ENCODE results near the gene GULP1. TPM values are rescaled to one million over a fixed set of nuclear protein-coding genes. Genes with fewer than 3 reads are reported as not detected.

The GULP1 gene
- total RNA-seq, 1 experiment from 2014 or later: 75.1 TPM

DNA sequence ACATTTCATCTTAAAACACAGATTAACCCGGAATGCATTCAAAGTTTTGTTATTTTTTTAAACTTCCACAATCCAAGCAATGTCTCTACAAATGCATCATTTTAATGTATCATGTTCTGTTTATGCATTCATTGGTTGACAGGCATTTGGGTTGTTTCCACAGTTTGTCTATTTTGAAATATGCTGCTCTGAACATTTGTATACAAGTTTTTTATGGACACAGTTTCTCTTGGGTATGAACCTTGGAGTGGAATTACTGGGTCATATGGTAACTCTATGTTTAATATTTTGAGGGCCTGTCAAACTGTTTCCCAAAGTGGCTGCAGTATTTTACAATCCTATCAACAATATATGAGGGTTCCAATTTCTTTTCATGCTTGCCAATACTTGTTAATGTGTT, 57.3 kb downstream of the GULP1 start (continued):
- TF ChIP-seq, protein P1, sequence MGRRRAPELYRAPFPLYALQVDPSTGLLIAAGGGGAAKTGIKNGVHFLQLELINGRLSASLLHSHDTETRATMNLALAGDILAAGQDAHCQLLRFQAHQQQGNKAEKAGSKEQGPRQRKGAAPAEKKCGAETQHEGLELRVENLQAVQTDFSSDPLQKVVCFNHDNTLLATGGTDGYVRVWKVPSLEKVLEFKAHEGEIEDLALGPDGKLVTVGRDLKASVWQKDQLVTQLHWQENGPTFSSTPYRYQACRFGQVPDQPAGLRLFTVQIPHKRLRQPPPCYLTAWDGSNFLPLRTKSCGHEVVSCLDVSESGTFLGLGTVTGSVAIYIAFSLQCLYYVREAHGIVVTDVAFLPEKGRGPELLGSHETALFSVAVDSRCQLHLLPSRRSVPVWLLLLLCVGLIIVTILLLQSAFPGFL (CRISPR knock-in tag; IDR thresholded peaks at IDR 0.05; ENCODE audit: borderline replicate concordance): no peak
- TF ChIP-seq, protein P2, sequence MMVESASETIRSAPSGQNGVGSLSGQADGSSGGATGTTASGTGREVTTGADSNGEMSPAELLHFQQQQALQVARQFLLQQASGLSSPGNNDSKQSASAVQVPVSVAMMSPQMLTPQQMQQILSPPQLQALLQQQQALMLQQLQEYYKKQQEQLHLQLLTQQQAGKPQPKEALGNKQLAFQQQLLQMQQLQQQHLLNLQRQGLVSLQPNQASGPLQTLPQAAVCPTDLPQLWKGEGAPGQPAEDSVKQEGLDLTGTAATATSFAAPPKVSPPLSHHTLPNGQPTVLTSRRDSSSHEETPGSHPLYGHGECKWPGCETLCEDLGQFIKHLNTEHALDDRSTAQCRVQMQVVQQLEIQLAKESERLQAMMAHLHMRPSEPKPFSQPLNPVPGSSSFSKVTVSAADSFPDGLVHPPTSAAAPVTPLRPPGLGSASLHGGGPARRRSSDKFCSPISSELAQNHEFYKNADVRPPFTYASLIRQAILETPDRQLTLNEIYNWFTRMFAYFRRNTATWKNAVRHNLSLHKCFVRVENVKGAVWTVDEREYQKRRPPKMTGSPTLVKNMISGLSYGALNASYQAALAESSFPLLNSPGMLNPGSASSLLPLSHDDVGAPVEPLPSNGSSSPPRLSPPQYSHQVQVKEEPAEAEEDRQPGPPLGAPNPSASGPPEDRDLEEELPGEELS (CRISPR knock-in tag; IDR thresholded peaks at IDR 0.05): no peak
- TF ChIP-seq JUN (CRISPR knock-in tag; IDR thresholded peaks at IDR 0.05): no peak
- TF ChIP-seq ZBTB21 (CRISPR knock-in tag; IDR thresholded peaks at IDR 0.05; ENCODE audit: borderline replicate concordance): no peak
- TF ChIP-seq, protein P3, sequence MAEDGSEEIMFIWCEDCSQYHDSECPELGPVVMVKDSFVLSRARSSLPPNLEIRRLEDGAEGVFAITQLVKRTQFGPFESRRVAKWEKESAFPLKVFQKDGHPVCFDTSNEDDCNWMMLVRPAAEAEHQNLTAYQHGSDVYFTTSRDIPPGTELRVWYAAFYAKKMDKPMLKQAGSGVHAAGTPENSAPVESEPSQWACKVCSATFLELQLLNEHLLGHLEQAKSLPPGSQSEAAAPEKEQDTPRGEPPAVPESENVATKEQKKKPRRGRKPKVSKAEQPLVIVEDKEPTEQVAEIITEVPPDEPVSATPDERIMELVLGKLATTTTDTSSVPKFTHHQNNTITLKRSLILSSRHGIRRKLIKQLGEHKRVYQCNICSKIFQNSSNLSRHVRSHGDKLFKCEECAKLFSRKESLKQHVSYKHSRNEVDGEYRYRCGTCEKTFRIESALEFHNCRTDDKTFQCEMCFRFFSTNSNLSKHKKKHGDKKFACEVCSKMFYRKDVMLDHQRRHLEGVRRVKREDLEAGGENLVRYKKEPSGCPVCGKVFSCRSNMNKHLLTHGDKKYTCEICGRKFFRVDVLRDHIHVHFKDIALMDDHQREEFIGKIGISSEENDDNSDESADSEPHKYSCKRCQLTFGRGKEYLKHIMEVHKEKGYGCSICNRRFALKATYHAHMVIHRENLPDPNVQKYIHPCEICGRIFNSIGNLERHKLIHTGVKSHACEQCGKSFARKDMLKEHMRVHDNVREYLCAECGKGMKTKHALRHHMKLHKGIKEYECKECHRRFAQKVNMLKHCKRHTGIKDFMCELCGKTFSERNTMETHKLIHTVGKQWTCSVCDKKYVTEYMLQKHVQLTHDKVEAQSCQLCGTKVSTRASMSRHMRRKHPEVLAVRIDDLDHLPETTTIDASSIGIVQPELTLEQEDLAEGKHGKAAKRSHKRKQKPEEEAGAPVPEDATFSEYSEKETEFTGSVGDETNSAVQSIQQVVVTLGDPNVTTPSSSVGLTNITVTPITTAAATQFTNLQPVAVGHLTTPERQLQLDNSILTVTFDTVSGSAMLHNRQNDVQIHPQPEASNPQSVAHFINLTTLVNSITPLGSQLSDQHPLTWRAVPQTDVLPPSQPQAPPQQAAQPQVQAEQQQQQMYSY (CRISPR knock-in tag; IDR thresholded peaks at IDR 0.05): no peak
- no peak for TF ChIP-seq IRF2 (CRISPR knock-in tag; IDR thresholded peaks at IDR 0.05; ENCODE audit: borderline replicate concordance, low read depth)
- TF ChIP-seq, protein P4, sequence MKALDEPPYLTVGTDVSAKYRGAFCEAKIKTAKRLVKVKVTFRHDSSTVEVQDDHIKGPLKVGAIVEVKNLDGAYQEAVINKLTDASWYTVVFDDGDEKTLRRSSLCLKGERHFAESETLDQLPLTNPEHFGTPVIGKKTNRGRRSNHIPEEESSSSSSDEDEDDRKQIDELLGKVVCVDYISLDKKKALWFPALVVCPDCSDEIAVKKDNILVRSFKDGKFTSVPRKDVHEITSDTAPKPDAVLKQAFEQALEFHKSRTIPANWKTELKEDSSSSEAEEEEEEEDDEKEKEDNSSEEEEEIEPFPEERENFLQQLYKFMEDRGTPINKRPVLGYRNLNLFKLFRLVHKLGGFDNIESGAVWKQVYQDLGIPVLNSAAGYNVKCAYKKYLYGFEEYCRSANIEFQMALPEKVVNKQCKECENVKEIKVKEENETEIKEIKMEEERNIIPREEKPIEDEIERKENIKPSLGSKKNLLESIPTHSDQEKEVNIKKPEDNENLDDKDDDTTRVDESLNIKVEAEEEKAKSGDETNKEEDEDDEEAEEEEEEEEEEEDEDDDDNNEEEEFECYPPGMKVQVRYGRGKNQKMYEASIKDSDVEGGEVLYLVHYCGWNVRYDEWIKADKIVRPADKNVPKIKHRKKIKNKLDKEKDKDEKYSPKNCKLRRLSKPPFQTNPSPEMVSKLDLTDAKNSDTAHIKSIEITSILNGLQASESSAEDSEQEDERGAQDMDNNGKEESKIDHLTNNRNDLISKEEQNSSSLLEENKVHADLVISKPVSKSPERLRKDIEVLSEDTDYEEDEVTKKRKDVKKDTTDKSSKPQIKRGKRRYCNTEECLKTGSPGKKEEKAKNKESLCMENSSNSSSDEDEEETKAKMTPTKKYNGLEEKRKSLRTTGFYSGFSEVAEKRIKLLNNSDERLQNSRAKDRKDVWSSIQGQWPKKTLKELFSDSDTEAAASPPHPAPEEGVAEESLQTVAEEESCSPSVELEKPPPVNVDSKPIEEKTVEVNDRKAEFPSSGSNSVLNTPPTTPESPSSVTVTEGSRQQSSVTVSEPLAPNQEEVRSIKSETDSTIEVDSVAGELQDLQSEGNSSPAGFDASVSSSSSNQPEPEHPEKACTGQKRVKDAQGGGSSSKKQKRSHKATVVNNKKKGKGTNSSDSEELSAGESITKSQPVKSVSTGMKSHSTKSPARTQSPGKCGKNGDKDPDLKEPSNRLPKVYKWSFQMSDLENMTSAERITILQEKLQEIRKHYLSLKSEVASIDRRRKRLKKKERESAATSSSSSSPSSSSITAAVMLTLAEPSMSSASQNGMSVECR (CRISPR knock-in tag; IDR thresholded peaks at IDR 0.05; ENCODE audit: borderline replicate concordance): no peak

DNA sequence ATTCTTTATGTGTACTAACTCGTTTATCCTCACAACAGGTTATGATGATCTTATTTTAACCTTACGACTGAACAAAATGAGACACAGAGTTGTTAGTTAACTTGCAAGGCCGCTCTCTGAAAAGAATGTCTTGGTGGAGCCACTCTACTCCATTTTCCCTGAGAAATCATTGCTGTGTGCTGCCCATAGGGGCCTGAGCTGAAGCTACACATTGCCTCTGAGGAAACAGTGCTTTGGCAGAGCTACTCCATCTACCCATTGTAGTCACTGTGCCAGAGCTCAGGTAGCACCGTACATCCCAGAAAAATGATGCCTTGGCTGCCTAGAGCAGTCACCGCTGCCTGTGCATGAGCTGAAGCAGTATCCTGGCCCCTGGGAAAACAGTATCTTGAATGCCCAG, 61.6 kb downstream of the GULP1 start:
- POLR2A ChIA-PET: interaction anchor here (1.4 kb wide), 1 partner anchor 31 kb away, joined by 3 read pairs; no protein-coding TSS in a partner anchor
- H3K36me3 Mint-ChIP-seq: peaks cover 6% of the 10 kb centered on the region
- peak; percentile 57 for ATAC-seq
- H3K27ac Mint-ChIP-seq: no peak overlapping the region; the same call in 1 of the 2 replicates
- H3K4me1 Mint-ChIP-seq: peaks cover 20% of the 10 kb centered on the region
- DNase-seq (ENCODE audit: low spot score): no peak
- H3K9me3 Mint-ChIP-seq: peaks cover 12% of the 10 kb centered on the region; the same call in 1 of the 2 replicates
- CTCF ChIA-PET: interaction anchor here (1.5 to 1.7 kb wide), 2 partner anchors 16 to 61 kb away, joined by 3 to 7 read pairs; no protein-coding TSS in a partner anchor
- H3K27me3 Mint-ChIP-seq (ENCODE audit: low read depth): no peaks in the 10 kb centered on the region
- H3K4me3 Mint-ChIP-seq: no peak overlapping the region
- TF ChIP-seq, protein P5, sequence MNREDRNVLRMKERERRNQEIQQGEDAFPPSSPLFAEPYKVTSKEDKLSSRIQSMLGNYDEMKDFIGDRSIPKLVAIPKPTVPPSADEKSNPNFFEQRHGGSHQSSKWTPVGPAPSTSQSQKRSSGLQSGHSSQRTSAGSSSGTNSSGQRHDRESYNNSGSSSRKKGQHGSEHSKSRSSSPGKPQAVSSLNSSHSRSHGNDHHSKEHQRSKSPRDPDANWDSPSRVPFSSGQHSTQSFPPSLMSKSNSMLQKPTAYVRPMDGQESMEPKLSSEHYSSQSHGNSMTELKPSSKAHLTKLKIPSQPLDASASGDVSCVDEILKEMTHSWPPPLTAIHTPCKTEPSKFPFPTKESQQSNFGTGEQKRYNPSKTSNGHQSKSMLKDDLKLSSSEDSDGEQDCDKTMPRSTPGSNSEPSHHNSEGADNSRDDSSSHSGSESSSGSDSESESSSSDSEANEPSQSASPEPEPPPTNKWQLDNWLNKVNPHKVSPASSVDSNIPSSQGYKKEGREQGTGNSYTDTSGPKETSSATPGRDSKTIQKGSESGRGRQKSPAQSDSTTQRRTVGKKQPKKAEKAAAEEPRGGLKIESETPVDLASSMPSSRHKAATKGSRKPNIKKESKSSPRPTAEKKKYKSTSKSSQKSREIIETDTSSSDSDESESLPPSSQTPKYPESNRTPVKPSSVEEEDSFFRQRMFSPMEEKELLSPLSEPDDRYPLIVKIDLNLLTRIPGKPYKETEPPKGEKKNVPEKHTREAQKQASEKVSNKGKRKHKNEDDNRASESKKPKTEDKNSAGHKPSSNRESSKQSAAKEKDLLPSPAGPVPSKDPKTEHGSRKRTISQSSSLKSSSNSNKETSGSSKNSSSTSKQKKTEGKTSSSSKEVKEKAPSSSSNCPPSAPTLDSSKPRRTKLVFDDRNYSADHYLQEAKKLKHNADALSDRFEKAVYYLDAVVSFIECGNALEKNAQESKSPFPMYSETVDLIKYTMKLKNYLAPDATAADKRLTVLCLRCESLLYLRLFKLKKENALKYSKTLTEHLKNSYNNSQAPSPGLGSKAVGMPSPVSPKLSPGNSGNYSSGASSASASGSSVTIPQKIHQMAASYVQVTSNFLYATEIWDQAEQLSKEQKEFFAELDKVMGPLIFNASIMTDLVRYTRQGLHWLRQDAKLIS (CRISPR knock-in tag; IDR thresholded peaks at IDR 0.05; ENCODE audit: borderline replicate concordance): no peak
- TF ChIP-seq, protein P4 (CRISPR knock-in tag; IDR thresholded peaks at IDR 0.05; ENCODE audit: borderline replicate concordance): no peak
- TF ChIP-seq, protein P6, sequence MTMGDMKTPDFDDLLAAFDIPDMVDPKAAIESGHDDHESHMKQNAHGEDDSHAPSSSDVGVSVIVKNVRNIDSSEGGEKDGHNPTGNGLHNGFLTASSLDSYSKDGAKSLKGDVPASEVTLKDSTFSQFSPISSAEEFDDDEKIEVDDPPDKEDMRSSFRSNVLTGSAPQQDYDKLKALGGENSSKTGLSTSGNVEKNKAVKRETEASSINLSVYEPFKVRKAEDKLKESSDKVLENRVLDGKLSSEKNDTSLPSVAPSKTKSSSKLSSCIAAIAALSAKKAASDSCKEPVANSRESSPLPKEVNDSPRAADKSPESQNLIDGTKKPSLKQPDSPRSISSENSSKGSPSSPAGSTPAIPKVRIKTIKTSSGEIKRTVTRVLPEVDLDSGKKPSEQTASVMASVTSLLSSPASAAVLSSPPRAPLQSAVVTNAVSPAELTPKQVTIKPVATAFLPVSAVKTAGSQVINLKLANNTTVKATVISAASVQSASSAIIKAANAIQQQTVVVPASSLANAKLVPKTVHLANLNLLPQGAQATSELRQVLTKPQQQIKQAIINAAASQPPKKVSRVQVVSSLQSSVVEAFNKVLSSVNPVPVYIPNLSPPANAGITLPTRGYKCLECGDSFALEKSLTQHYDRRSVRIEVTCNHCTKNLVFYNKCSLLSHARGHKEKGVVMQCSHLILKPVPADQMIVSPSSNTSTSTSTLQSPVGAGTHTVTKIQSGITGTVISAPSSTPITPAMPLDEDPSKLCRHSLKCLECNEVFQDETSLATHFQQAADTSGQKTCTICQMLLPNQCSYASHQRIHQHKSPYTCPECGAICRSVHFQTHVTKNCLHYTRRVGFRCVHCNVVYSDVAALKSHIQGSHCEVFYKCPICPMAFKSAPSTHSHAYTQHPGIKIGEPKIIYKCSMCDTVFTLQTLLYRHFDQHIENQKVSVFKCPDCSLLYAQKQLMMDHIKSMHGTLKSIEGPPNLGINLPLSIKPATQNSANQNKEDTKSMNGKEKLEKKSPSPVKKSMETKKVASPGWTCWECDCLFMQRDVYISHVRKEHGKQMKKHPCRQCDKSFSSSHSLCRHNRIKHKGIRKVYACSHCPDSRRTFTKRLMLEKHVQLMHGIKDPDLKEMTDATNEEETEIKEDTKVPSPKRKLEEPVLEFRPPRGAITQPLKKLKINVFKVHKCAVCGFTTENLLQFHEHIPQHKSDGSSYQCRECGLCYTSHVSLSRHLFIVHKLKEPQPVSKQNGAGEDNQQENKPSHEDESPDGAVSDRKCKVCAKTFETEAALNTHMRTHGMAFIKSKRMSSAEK (CRISPR knock-in tag; IDR thresholded peaks at IDR 0.05; ENCODE audit: borderline replicate concordance): no peak

All from WTC11 (cell line).